DOHH2 (cell line): Measurements from ENCODE around the gene AANAT.

Experiments used
- CTCF ChIP-seq: fragments of 200-600 bp; sonication (generic); IDR thresholded peaks from one replicate; pipeline ENCODE4 v1.5.1; 2014; ENCODE audit warnings: antibody characterized with exemption, mild to moderate bottlenecking, low read depth, low read length; ENCODE audit not compliant: poor library complexity, severe bottlenecking
- EZH2phosphoT487 ChIP-seq: fragments of 200-600 bp; sonication (generic); IDR thresholded peaks from 2 replicates; pipeline ENCODE4 v1.6.1; 2017; ENCODE audit warnings: borderline replicate concordance, mild to moderate bottlenecking, antibody characterized with exemption, low read length, moderate library complexity, mixed read lengths

GRCh38 chr17:76501018-76501826, 33.8 kb downstream of the AANAT start, which contains the start of gene RHBDF2:
- TF ChIP-seq CTCF (no peak), EZH2phosphoT487 (no peak)
